Measurements from ENCODE around the gene TSPEAR.

DNA sequence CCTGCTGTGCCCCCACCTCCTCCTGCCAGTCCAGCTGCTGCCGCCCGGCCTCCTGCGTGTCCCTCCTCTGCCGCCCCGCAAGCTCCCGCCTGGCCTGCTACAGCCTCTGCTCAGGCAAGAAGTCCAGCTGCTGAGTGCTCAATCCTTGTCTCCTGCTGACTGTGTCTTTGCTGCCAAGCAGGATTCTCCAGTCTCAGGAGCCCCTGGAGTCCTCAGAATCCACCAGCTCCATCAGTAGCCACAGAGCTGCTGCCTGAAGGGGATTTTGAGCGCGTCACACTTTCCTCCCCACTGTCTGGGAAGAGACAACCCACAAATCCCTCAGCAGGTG is 64.2 kb downstream of the TSPEAR start:
- TF ChIP-seq CTCF (IDR thresholded peaks at IDR 0.05 in 2 of 3, conservative IDR thresholded peaks at IDR 0.05 in 1 of 3; ENCODE audit: insufficient read depth in 2 of 3, low read depth in 1 of 3, low read length in 3 of 3), result no peak
- TF ChIP-seq PTBP1 (IDR thresholded peaks at IDR 0.05; ENCODE audit: low read depth, low read length), result no peak
- no peak for TF ChIP-seq POLR3A (IDR thresholded peaks at IDR 0.05; ENCODE audit: borderline replicate concordance, extremely low read depth, insufficient read depth, insufficient read length)
- no peak for TF ChIP-seq PBX2 (CRISPR knock-in tag; IDR thresholded peaks at IDR 0.05; ENCODE audit: low read depth)
- no peak for TF ChIP-seq PBX2 (tag; conservative IDR thresholded peaks at IDR 0.05; ENCODE audit: low read depth)
- TF ChIP-seq USF2 (CRISPR knock-in tag; IDR thresholded peaks at IDR 0.05), result no peak
- TF ChIP-seq PHF21A (IDR thresholded peaks at IDR 0.05; ENCODE audit: borderline replicate concordance, low read depth), result no peak
- no peak for TF ChIP-seq POLR2A (conservative IDR thresholded peaks at IDR 0.05)
- TF ChIP-seq EZH2 (IDR thresholded peaks at IDR 0.05; ENCODE audit: borderline replicate concordance, low read depth, low read length), result no peak
- TF ChIP-seq SIN3A (IDR thresholded peaks at IDR 0.05; ENCODE audit: borderline replicate concordance in 2 of 2, control insufficient read depth in 1 of 2, low read depth in 2 of 2, low read length in 2 of 2), result no peak
